AG09319 (cell line): ENCODE data around the gene TRIM44.

Experiments used
- DNase-seq: peaks from one replicate; pipeline ENCODE4 v3.0.0-alpha.2; 2010; ENCODE audit warnings: low read depth; ENCODE audit errors: extremely low read depth
- TF ChIP-seq, protein P1 (sequence below): IDR thresholded peaks from 2 replicates; pipeline ENCODE4 v1.5.1; 2011; ENCODE audit warnings: low read depth, mild to moderate bottlenecking, inconsistent platforms, low read length, moderate library complexity

TRIM44 gene

DNA sequence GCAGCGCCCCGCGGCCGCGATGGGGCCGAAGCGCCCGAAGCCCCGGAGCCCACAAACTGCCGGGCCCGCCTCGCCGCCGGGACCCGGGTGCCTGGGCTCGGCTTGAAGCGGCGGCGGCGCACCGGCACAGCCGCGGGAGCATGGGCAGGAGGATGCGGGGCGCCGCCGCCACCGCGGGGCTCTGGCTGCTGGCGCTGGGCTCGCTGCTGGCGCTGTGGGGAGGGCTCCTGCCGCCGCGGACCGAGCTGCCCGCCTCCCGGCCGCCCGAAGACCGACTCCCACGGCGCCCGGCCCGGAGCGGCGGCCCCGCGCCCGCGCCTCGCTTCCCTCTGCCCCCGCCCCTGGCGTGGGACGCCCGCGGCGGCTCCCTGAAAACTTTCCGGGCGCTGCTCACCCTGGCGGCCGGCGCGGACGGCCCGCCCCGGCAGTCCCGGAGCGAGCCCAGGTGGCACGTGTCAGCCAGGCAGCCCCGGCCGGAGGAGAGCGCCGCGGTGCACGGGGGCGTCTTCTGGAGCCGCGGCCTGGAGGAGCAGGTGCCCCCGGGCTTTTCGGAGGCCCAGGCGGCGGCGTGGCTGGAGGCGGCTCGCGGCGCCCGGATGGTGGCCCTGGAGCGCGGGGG lies 44.0 kb upstream of the TRIM44 start:
- TF ChIP-seq, protein P1, sequence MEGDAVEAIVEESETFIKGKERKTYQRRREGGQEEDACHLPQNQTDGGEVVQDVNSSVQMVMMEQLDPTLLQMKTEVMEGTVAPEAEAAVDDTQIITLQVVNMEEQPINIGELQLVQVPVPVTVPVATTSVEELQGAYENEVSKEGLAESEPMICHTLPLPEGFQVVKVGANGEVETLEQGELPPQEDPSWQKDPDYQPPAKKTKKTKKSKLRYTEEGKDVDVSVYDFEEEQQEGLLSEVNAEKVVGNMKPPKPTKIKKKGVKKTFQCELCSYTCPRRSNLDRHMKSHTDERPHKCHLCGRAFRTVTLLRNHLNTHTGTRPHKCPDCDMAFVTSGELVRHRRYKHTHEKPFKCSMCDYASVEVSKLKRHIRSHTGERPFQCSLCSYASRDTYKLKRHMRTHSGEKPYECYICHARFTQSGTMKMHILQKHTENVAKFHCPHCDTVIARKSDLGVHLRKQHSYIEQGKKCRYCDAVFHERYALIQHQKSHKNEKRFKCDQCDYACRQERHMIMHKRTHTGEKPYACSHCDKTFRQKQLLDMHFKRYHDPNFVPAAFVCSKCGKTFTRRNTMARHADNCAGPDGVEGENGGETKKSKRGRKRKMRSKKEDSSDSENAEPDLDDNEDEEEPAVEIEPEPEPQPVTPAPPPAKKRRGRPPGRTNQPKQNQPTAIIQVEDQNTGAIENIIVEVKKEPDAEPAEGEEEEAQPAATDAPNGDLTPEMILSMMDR, result no peak; the same call in 1 of the 2 replicates
- DNase-seq, result no peak

DNA sequence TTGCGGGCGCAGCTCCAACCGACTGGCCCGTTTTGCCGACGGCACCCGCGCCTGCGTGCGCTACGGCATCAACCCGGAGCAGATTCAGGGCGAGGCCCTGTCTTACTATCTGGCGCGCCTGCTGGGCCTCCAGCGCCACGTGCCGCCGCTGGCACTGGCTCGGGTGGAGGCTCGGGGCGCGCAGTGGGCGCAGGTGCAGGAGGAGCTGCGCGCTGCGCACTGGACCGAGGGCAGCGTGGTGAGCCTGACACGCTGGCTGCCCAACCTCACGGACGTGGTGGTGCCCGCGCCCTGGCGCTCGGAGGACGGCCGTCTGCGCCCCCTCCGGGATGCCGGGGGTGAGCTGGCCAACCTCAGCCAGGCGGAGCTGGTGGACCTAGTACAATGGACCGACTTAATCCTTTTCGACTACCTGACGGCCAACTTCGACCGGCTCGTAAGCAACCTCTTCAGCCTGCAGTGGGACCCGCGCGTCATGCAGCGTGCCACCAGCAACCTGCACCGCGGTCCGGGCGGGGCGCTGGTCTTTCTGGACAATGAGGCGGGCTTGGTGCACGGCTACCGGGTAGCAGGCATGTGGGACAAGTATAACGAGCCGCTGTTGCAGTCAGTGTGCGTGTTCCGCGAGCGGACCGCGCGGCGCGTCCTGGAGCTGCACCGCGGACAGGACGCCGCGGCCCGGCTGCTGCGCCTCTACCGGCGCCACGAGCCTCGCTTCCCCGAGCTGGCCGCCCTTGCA lies 43.3 kb upstream of the TRIM44 start:
- TF ChIP-seq, protein P1, result no peak
- DNase-seq, result no peak

DNA sequence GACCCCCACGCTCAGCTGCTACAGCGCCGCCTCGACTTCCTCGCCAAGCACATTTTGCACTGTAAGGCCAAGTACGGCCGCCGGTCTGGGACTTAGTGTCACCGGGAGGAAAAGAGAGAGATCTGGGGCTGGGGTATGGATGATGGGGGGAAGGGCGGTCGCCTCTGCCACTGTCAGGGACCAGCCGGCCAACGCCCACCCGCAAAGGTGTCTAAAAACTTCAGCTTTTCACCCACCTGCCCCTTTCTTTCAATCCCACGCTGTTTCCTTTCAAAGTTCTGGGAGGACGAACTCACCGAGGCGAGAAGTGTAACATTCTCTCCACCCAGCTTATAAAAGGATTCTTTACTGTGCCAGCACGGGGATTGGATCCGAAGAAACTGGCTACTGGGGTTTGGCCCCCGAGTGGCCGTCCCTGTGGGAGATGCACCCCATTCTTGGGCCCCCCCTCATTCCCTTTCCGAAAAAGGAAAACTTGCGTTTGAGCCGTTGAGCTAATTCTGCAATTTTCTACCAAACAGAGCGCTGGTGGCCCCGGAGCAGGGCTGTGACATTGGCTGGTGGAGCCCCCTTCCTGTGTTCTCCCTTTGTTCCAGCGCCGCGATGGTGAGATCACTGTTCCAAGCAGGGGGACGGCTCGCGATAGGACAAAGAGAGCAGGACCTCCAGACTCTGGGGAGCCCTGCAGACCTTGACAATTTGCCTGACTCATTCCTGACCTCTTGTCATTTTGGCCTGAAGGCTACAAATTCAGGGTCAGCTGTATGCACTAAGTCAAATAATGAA lies 42.5 kb upstream of the TRIM44 start:
- TF ChIP-seq, protein P1, result no peak; the same call in 1 of the 2 replicates
- DNase-seq, result no peak

DNA sequence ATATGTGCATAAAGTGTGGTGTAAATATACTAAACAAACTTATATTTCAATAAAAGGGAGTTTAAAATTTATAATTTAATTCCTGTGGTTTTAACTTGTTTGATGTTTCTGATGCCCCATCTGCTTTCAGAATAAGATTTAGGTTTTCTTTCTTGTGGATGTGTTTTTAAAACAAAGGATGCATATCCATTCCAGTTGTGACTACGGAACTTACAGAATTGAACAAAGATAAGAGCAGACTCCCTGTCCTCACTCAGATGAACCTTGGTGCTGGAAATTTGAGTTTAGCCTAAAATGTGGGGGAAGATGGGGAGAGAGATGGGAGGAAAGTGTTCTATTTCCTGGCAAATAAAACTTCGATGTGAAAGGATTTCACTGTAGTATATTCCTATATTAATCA lies 41.8 kb upstream of the TRIM44 start:
- TF ChIP-seq, protein P1, result no peak
- no peak for DNase-seq

DNA sequence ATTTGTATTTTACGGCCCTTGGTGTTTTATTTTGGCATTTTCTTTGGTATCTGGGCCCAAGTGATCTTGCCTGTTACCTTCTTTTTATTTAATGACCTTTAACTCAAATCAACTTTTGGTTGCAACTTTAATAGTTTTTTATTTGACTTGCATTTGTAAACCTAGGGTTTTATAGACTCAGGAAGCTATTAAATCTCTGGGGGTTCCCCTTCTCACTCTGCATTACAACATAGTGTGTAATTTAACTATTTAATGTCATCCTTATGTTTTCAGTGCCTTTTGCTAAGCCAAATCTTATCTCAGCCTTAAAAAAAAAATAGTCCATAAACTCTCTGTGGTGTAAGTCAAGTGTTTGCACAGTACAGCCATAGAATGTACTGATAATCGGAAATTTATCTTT lies 41.0 kb upstream of the TRIM44 start:
- DNase-seq, result no peak
- TF ChIP-seq, protein P1, result no peak

DNA sequence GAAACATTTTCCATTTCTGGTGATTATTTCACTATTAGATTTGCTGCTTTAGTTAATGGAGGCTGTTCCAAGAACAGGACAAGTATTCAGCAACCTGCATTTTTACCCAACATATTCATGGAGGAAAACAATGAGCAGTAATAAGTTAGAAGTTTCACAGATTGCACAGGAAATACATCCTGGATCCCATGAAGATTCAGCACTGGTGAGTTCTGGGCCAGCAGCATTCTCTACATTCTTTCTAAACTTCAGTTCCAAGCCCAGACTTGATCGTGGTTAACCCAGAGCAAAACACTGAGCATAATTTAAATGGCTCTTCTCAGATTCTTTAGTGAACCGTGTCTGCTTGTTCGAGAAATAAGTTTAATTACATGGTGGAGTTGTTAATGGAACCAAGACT lies 40.5 kb upstream of the TRIM44 start:
- TF ChIP-seq, protein P1, result no peak
- DNase-seq, result no peak
